Astrocyte of the cerebellum (primary cell): ENCODE measurements around the gene CRACR2B.
A peak's percentile ranks its signal among the peaks of the same experiment; 100 is the strongest.

Source experiments
- DNase-seq: peaks from one replicate; pipeline ENCODE4 v3.0.0-alpha.2; 2011; ENCODE audit warnings: low read depth
- H3K4me3 ChIP-seq: 2 replicates; pipeline ENCODE4 v1.5.1; 2011; ENCODE audit warnings: mild to moderate bottlenecking, low read depth, low read length, moderate library complexity
- CTCF ChIP-seq: IDR thresholded peaks from 2 replicates; pipeline ENCODE4 v1.5.1; 2012; ENCODE audit warnings: low read length, low read depth, moderate library complexity, mild to moderate bottlenecking; ENCODE audit errors: missing control alignments
- in situ Hi-C: cut with HindIII; loops from 2 replicates; pipeline ENCODE4 v1.10.0; 2017; ENCODE audit warnings: low sequenced_read_pairs

The CRACR2B gene

GRCh38 chr11:824942-825341, 2.8 kb upstream of the CRACR2B start:
- H3K4me3 ChIP-seq, result no peak overlapping the region
- in situ Hi-C loops, result no loop called here
- no peak for TF ChIP-seq CTCF
- DNase-seq, result no peak

DNA sequence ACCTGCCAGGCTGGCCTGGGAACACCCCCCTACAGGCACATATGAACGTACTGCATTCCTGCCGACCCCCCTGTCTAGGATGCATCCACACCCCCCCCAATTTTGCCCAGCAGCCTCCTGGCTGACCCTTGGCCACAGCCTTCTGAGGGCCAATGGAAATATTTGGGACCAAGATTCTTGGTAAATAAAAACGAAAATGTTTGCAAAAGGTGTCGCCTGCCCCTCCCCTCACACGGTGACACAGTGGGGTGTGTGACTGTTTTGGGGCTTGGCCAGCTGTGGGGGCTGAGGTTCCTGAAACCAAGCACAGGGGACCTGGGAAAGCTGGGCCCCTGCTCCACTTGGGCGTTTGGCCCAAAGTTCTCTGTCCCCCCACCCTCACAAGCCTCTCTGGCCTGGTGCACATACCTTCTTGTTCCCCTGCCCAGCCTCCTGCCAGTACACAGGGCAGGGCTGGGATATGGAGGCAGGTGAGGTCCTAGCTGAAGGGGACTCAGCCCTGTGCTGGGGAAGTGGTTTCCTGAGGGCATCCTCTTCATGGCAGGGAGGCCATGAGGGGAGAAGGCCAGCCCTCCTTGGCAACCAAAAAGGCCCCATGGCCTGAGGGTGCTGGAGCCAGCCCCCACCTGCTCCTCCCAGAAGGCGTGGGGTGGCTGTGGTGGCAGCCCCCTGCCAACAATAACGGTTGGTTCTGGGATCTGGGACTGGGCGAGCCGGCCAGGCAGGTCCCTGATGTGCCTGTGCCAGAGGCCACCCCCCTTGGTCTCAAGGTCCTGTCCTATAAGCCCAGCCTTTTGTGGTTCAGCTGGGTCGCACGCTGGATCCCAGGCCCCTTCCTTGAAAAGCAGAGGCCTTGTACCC, 2.1 kb upstream of the CRACR2B start:
- no peak for TF ChIP-seq CTCF
- DNase-seq, result no peak
- in situ Hi-C loops, result no loop called here
- no peak overlapping the region for H3K4me3 ChIP-seq

GRCh38 chr11:826227-826621, 1.5 kb upstream of the CRACR2B start:
- TF ChIP-seq CTCF, result no peak
- no peak overlapping the region for H3K4me3 ChIP-seq
- in situ Hi-C loops, result no loop called here
- DNase-seq, result no peak

- H3K4me3 ChIP-seq, result peak overlapping the region; percentile 21
- DNase-seq, result no peak
- in situ Hi-C loops, result no loop called here
- no peak for TF ChIP-seq CTCF
Measured at GRCh38 chr11:826836-827145, 928 bp upstream of the CRACR2B start.

GRCh38 chr11:827146-827896, 398 bp upstream of the CRACR2B start:
- peak overlapping the region; percentile 21 for H3K4me3 ChIP-seq
- TF ChIP-seq CTCF, result no peak
- no peak for DNase-seq
- in situ Hi-C loops, result no loop called here

DNA sequence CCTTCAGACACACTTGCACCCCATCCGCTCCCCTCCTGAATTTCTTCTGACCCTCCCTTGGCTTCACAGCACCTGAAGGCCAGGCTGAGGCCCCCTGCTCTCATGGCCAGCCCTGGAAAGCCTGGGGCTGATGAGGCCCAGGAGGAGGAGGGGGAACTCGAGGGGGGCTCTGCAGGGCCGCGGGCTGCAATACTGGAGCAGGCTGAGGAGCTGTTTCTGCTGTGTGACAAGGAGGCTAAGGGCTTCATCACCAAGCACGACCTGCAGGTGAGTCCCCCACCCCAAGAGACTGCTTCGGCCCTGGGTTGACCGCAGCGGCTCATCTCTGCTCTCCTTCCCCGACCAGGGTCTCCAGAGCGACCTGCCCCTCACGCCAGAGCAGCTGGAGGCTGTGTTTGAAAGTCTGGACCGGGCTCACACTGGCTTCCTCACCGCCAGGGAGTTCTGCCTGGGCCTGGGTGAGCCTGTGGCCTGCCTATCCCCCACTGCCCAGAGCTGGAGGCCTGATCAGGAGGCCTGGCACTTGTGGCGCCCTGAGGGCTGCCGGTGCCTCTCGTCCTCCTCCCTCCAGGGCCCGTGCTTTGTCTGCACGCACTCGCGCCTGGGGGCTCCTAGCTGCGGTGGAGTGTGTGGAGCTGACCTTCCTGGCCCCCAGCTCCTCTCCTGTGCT, 922 bp downstream of the CRACR2B start:
- DNase-seq, result no peak
- in situ Hi-C loops, result no loop called here
- no peak for TF ChIP-seq CTCF
- no peak overlapping the region for H3K4me3 ChIP-seq
